SK-MEL-5 (cell line): ENCODE measurements around the gene NFASC. TPM values are rescaled to one million over a fixed set of nuclear protein-coding genes. Genes with fewer than 3 reads are reported as not detected.

Experiments
- DNase-seq: peaks from one replicate; pipeline ENCODE4 v3.0.0-alpha.2; 2016; ENCODE audit warnings: low read depth, low spot score
- in situ Hi-C: cut with HindIII; loops from 2 replicates; pipeline ENCODE4 v1.10.0; 2016; ENCODE audit warnings: low sequenced_read_pairs, high pct_unique_total_duplicates, low pct_unique_long_range_greater_than_20kb
- total RNA-seq: library from RNA; depleted of rRNA; stranded (reverse); fragments of >200 nt; shearing (Covaris generic); gene quantifications from 2 replicates; pipeline ENCODE4 v1.2.3, GENCODE V29; 2014

NFASC gene
- total RNA-seq, 1 experiment from 2014 or later, result 1.7 TPM

GRCh38 chr1:204935155-204935554, 64.5 kb downstream of the NFASC start:
- DNase-seq, result no peak
- in situ Hi-C loops, result no loop called here

- no peak for DNase-seq
- in situ Hi-C loops, result no loop called here
These were observed 66.1 kb downstream of the NFASC start for GRCh38 chr1:204936765-204937164.

- in situ Hi-C loops, result no loop called here
- DNase-seq, result no peak
These were observed 67.2 kb downstream of the NFASC start for GRCh38 chr1:204937901-204938300.

- DNase-seq, result no peak
- in situ Hi-C loops, result no loop called here
These were observed 69.9 kb downstream of the NFASC start for GRCh38 chr1:204940591-204940990.

GRCh38 chr1:204941421-204942338, 71.0 kb downstream of the NFASC start:
- peak; percentile 76 for DNase-seq

GRCh38 chr1:204943495-204943894, 72.8 kb downstream of the NFASC start:
- in situ Hi-C loops, result no loop called here
- DNase-seq, result no peak

More at GRCh38 chr1:204941421-204942338, 71.0 kb downstream of the NFASC start:
- in situ Hi-C loops, result no loop called here

- DNase-seq, result no peak
These were observed 74.0 kb downstream of the NFASC start for GRCh38 chr1:204944662-204945061.

GRCh38 chr1:204945565-204945977, 74.9 kb downstream of the NFASC start:
- no peak for DNase-seq

More at GRCh38 chr1:204944662-204945061, 74.0 kb downstream of the NFASC start:
- in situ Hi-C loops, result no loop called here

GRCh38 chr1:204946640-204947039, 76.0 kb downstream of the NFASC start:
- in situ Hi-C loops, result no loop called here

More at GRCh38 chr1:204945565-204945977, 74.9 kb downstream of the NFASC start:
- in situ Hi-C loops, result no loop called here

GRCh38 chr1:204947338-204947737, 76.7 kb downstream of the NFASC start:
- no peak for DNase-seq
- in situ Hi-C loops, result no loop called here

More at GRCh38 chr1:204946640-204947039, 76.0 kb downstream of the NFASC start:
- DNase-seq, result no peak

- in situ Hi-C loops, result no loop called here
These were observed 77.1 kb downstream of the NFASC start for GRCh38 chr1:204947747-204948146.

GRCh38 chr1:204950353-204951001, 79.8 kb downstream of the NFASC start:
- in situ Hi-C loops, result no loop called here
- no peak for DNase-seq

More at GRCh38 chr1:204947747-204948146, 77.1 kb downstream of the NFASC start:
- DNase-seq, result no peak

GRCh38 chr1:204958317-204959307, 88.0 kb downstream of the NFASC start:
- in situ Hi-C loops, result no loop called here

GRCh38 chr1:204959374-204959773, 88.7 kb downstream of the NFASC start:
- DNase-seq, result no peak
- in situ Hi-C loops, result no loop called here

More at GRCh38 chr1:204958317-204959307, 88.0 kb downstream of the NFASC start:
- DNase-seq, result no peak

- no peak for DNase-seq
- in situ Hi-C loops, result no loop called here
These were observed 89.2 kb downstream of the NFASC start for GRCh38 chr1:204959836-204960235.

- DNase-seq, result no peak
- in situ Hi-C loops, result no loop called here
These were observed 89.9 kb downstream of the NFASC start for GRCh38 chr1:204960306-204961125.
